Measurements from ENCODE around the gene SH3BP5L. TPM values are rescaled to one million over a fixed set of nuclear protein-coding genes. Genes with fewer than 3 reads are reported as not detected.

The SH3BP5L gene
- 10 to 100 TPM; 23.1 to 31.1 (median 24.9) TPM for polyA plus RNA-seq (ENCODE audit: insufficient read length in 4 of 4)

DNA sequence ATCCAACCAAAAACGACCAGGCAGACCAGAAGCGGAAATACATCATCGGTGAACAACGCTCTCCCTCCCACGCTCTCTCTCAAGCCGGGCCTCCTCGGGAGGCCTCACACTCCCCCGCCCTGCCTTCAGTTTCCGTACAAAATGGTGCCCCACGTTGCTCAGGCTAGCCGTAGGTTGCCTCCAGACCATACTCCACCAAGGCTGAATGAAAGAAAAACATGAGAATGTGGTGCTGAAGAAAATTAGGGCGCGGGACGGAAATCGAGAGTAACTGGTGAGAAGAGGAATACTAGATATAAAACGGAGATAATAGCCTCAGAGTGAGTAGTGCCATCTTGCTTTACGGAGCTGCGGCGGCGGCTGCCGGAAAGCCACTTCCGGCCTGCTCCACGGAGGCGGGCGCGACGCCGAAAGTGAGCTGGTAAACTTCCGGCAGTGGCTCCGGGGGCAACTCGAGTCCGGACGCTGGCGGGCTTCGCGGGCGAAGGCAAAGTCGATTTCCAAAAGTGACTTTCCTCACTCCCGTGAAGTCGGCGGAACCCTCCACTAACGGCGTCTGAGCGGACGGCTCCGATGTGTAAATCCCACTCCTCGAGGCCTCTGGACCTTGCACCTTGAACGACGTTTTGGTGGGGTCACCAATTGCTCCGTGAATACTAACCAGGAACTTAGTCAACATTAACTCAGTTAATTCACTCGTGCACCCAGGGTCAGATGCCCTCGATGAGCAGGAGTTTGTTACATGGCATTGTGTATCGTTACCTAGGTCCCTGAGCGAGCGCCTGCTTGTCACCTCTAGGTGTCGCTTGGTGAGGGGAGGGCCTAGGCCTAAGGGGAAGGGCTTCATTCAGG is at the start of gene SH3BP5L:
SH3BP5L (minus strand) TSS at position 7 of the 852 bp plus-strand sequence. CDS start 980 bp downstream, outside the sequence.
- peak; percentile 92 to 95 (median 94) for DNase-seq (ENCODE audit: low read depth in 4 of 4, low spot score in 3 of 4)

GRCh38 chr1:248873993-248874533 is 48.3 kb upstream of the SH3BP5L start:
- peak; percentile 82 to 86 (median 82) for DNase-seq (ENCODE audit: low read depth in 4 of 4, low spot score in 3 of 4)

- DNase-seq (ENCODE audit: low read depth in 4 of 4, low spot score in 3 of 4): peak; percentile 91 to 95 (median 94)
Observed at GRCh38 chr1:248873409-248873992, 47.8 kb upstream of the SH3BP5L start.

DNA sequence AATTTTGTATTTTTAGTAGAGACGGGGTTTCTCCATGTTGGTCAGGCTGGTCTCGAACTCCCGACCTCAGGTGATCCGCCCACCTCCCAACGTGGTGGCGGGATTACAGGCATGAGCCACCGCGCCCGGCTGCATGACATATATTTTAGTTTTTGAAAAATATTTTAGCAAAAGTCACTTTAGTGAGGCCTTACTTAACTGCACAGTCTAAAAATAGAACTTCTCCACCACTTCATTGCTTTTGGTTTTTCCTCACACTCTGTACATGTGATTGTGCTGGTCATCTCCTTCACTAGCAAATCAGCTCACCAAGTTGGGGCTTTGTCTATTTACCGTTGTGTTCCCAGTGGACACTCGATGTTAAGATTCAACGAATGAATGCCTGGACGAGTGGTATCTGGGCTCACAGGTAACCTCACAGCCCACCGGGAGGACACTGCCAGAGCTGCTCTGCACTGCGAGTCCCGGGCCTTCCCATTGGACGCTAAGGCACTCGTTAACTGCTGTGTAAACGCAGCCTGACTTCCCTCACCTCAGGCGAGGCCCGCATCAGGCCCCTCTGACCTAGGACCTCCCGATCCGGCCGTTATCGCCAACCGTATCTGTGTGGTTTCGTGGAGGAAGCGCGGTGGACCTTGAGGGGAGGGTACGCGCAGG is 47.2 kb upstream of the SH3BP5L start:
- DNase-seq (ENCODE audit: low read depth in 4 of 4, low spot score in 3 of 4): peak in 3 of 4 donors; percentile 60 to 61 (median 61)

GRCh38 chr1:248871837-248872401 is 46.2 kb upstream of the SH3BP5L start:
- no peak for DNase-seq (ENCODE audit: low read depth in 4 of 4, low spot score in 3 of 4)

DNA sequence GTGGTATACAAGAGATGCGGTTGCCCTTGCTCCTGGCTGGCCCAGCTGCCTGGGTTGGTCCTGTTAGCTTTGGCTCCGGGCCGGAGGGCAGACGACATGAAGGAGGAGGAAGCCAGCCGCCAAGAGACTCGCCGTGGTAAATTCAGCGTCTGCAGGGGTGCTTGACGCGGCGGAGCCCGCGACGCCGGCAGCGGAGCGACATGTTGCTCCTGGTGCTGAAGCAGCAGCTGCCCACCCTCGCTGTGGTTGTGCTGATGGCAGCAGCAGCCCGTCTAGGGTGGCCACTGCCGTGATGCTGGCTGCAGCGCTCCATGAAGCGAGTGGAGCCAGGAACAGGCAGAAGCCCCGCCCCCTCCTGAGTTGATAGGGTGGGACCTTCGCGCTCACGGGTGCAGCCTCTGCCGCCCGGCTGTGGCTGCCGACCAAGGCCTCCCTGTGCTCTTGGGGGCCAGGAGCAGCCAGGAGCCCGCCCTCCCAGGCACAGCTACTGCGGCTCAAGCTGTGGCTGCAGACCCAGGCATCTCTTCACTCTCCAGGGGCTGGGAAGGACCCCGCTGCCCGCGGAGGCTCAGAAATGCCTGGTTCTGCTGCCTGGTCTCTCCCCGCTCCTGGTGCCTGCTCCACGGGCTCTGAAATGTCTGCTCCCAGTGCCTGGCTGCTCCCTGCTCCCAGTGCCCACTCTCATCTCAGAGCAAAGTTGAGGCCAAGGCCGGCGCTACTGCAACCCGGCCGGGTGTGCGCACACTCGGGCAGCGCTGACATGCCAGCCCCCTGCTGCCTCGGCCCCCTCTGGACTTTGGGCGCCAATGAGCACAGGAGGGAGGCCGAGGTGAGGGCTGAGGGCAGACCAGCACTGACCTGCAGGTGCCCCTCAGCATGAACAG is 37.5 kb upstream of the SH3BP5L start:
- peak in 2 of 4 donors; percentile 68 to 71 for DNase-seq (ENCODE audit: low read depth in 4 of 4, low spot score in 3 of 4)

DNA sequence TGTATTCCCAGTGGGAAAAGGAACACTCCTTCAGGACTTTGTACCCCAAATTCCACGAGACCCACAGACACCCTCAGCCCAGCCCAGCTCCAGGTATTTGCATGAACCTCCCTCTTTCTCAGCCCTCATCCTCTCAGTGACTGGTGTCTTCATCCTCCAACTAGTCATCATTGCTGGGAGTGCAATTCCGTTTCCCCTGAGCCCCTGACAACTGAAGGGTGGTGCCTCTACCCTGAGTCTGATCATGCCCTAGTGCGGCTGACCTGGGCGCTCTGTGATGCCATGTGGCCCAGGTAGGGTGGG is 36.9 kb upstream of the SH3BP5L start:
- no peak for DNase-seq (ENCODE audit: low read depth in 4 of 4, low spot score in 3 of 4)

GRCh38 chr1:248861616-248862015 is 35.9 kb upstream of the SH3BP5L start:
- DNase-seq (ENCODE audit: low read depth in 4 of 4, low spot score in 3 of 4): no peak

DNA sequence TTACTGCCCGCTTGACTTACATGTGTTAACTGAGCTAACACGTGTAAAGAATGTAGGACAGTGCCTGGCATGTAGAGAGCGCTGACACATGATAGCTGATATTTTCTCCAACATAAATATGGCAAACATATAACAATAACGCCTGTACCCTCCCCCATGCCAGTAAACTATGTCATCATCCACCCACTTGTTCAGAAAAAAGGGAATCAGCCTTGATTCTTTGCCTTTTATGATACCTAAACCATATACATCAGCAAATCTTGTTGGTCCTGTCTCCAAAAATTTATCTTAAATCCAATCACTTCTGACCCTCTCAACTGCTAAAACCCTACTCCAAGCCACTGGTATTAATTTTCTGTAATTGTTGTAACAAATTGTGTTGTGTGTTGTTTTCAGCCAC is 34.3 kb upstream of the SH3BP5L start:
- DNase-seq (ENCODE audit: low read depth in 4 of 4, low spot score in 3 of 4): no peak

DNA sequence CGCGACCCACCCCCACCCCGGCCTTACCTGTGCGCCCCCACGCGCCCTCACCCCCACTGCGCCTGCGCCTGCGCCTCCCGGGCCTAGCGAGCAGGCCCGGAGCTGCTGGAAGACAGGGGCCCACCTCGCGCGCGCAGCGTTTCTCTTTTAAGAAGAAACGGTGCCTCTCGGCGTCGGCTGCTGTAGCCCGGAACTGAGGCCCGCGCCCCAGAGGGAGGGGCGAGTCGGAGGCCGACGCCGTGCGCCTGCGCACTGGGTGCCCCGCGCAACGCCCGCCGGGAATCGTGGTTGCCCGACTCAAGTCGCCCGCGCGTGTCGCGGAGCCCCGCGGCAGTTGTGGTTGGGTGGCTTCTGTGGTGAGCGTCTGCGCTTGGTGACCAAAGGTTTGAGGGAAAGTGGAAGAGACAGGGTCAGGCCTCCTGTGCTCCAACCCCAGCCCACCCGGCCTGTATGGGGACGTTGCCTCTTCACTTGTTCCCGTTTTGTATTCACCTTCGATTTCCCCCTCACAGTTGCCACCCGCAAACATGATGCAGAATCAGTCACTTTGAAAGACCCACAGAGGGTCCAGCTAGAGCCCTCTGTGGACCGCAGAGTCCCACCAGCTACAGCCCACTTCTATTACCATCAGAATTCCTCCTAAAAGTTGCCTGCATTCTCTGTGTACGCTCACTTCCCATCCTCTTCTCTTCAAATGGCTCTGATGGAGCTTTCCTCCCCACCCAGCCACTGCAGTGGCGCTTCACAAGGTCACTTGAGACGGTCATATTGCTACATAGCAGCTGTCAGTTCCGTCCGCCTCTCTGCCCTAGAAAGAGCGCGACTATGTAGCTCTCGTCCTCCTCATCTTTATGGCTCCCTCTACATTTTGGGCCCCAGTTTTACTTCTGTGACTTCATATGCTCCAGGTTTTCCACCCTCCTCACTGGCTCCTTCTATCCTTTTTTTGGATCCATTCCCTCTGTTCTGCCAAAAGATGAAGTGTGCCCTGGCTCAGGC is 33.5 kb upstream of the SH3BP5L start, which contains the start of gene ZNF692:
ZNF692 (minus strand) TSS at position 195 of the 999 bp plus-strand sequence. CDS start 776 bp downstream, outside the sequence.
- DNase-seq (ENCODE audit: low read depth in 4 of 4, low spot score in 3 of 4): peak; percentile 92 to 94 (median 92)

- DNase-seq (ENCODE audit: low read depth in 4 of 4, low spot score in 3 of 4): peak in 2 of 4 donors; percentile 40 to 51
Observed at GRCh38 chr1:248858096-248858890, 32.6 kb upstream of the SH3BP5L start.

DNA sequence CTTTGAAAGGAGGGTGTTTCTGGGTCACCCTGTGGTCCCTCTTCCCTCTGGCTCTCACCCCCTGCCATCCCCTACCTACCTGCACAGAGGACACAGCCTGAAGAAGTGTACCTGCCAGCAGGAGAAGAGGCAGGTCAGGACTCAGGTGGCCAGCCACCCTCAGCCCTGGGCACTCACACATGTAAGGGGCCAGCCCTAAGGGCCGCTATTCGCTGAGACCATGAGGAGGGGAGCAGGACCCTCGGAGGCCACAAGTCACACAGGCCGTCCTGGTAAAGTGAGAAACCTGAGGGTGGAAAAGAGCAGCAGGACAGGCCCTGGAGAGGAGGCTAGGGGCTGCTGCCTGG is 32.0 kb upstream of the SH3BP5L start:
- no peak for DNase-seq (ENCODE audit: low read depth in 4 of 4, low spot score in 3 of 4)

GRCh38 chr1:248857201-248857600 is 31.5 kb upstream of the SH3BP5L start:
- no peak for DNase-seq (ENCODE audit: low read depth in 4 of 4, low spot score in 3 of 4)

- no peak for DNase-seq (ENCODE audit: low read depth in 4 of 4, low spot score in 3 of 4)
Observed at GRCh38 chr1:248856176-248856575, 30.5 kb upstream of the SH3BP5L start.

DNA sequence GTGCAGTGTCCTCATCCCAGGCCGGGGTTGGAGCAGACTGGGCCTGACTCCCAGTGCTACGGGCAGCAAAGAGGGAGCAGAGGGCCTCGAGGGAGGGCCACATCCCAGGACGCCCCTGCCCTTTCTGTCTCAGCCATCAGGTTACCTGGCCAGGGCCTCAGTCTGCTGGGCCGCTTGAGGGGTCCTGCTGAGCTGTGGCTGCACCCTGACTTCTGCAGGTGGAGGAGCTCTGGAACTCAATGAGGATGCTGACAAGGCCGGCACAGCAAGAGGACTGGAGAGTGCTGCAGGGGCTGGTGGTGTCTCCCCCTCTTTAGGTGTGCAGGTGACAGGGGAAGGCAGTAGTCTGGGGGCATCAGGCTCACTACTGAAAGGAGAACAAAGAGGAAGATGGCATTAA is 29.9 kb upstream of the SH3BP5L start:
- no peak for DNase-seq (ENCODE audit: low read depth in 4 of 4, low spot score in 3 of 4)

GRCh38 chr1:248853663-248854375 is 28.1 kb upstream of the SH3BP5L start:
- DNase-seq (ENCODE audit: low read depth in 4 of 4, low spot score in 3 of 4): no peak

All from right renal pelvis (tissue), 4 donors.